OCI-LY7 (cell line): ENCODE results near the gene SERINC2. TPM values are rescaled to one million over a fixed set of nuclear protein-coding genes. Genes with fewer than 3 reads are reported as not detected.

Source experiments
- BruUV-seq: library from RNA; stranded (reverse); fragments of 400-500 nt; replicated peaks from 2 replicates; lab custom pipeline; 2021; lab: Mats Ljungman, UMichigan
- CTCF ChIA-PET: fragments of 300-600 bp; sonication (Branson Sonifier 250); formaldehyde crosslinking; loops from one replicate; lab custom pipeline; 2022; ENCODE audit warnings: antibody characterized with exemption; ENCODE audit not compliant: unreplicated experiment; lab: Charles Lee
- POLR2A ChIA-PET: fragments of 300-600 bp; sonication (Branson Sonifier 250); formaldehyde crosslinking; loops from one replicate; lab custom pipeline; 2022; ENCODE audit warnings: antibody characterized with exemption; lab: Charles Lee
- DNase-seq: peaks from one replicate; pipeline ENCODE4 v3.0.0-alpha.2; 2015; ENCODE audit warnings: low spot score
- H2AFZ ChIP-seq: fragments of 200-600 bp; sonication (generic), shearing (Covaris generic); 2 replicates; pipeline ENCODE4 v1.6.1; 2014; ENCODE audit warnings: mild to moderate bottlenecking, antibody characterized with exemption, low read length, moderate library complexity
- H3K27ac ChIP-seq: fragments of 200-600 bp; sonication (generic); 2 replicates; pipeline ENCODE4 v1.5.1; 2014; ENCODE audit warnings: mixed run types, low read depth, mild to moderate bottlenecking, moderate library complexity, low read length, inconsistent platforms; ENCODE audit not compliant: poor library complexity, severe bottlenecking
- H3K36me3 ChIP-seq: fragments of 200-600 bp; sonication (generic); 2 replicates; pipeline ENCODE4 v1.6.1; 2014; ENCODE audit warnings: mild to moderate bottlenecking, antibody characterized with exemption, low read length, moderate library complexity, mixed read lengths; ENCODE audit not compliant: insufficient read depth
- H3K4me1 ChIP-seq: fragments of 200-600 bp; sonication (generic); 2 replicates; pipeline ENCODE4 v1.5.1; 2014; ENCODE audit warnings: mild to moderate bottlenecking, low read length; ENCODE audit not compliant: insufficient read depth, poor library complexity, severe bottlenecking
- H3K4me2 ChIP-seq: fragments of 200-600 bp; sonication (generic); 2 replicates; pipeline ENCODE4 v1.6.1; 2014; ENCODE audit warnings: mild to moderate bottlenecking, low read length
- H3K4me3 ChIP-seq: fragments of 200-600 bp; sonication (generic); 2 replicates; pipeline ENCODE4 v1.5.1; 2014; ENCODE audit warnings: mild to moderate bottlenecking, low read depth, low read length; ENCODE audit not compliant: poor library complexity, severe bottlenecking
- H3K79me2 ChIP-seq: fragments of 200-600 bp; sonication (generic); 2 replicates; pipeline ENCODE4 v1.6.1; 2016; ENCODE audit warnings: low read depth, mild to moderate bottlenecking, low read length, moderate library complexity, mixed read lengths; ENCODE audit not compliant: insufficient read depth
- H3K9me2 ChIP-seq: fragments of 200-600 bp; sonication (generic); 2 replicates; pipeline ENCODE4 v1.6.1; 2016; ENCODE audit warnings: mild to moderate bottlenecking, low read length, mixed read lengths; ENCODE audit not compliant: insufficient read depth
- H3K9me3 ChIP-seq: fragments of 200-600 bp; sonication (generic); 2 replicates; pipeline ENCODE4 v1.6.1; 2014; ENCODE audit warnings: mild to moderate bottlenecking, mixed run types, low read length, mixed read lengths
- H4K20me1 ChIP-seq: fragments of 200-600 bp; sonication (generic); 2 replicates; pipeline ENCODE4 v1.6.1; 2014; ENCODE audit warnings: mild to moderate bottlenecking, antibody characterized with exemption, low read length, moderate library complexity, mixed read lengths; ENCODE audit not compliant: insufficient read depth
- CTCF ChIP-seq: fragments of 200-600 bp; sonication (generic); conservative IDR thresholded peaks from 2 replicates; pipeline ENCODE4 v1.5.1; 2014; ENCODE audit warnings: mild to moderate bottlenecking, antibody characterized with exemption, low read length, moderate library complexity, mixed read lengths
- EZH2phosphoT487 ChIP-seq: fragments of 200-600 bp; sonication (generic); IDR thresholded peaks from 2 replicates; pipeline ENCODE4 v1.6.1; 2018; ENCODE audit warnings: low read depth, borderline replicate concordance, mild to moderate bottlenecking, mixed run types, antibody characterized with exemption, low read length, moderate library complexity, mixed read lengths
- intact Hi-C: fragments of 100-400 bp; cut with micrococcal nuclease; formaldehyde crosslinking; loops from one replicate; pipeline ENCODE4 v1.10.0; 2022; ENCODE audit not compliant: unreplicated experiment
- total RNA-seq, 2 experiments: library from RNA; depleted of rRNA in 1 of 2; stranded (reverse); fragments of >200 nt in 1 of 2; shearing (Covaris generic) in 1 of 2; gene quantifications; 2 replicates each; pipeline ENCODE4 v1.2.3, GENCODE V29; 2014 to 2022

The SERINC2 gene
- total RNA-seq, 2 experiments from 2014 or later: 3.5 to 11.1 TPM

GRCh38 chr1:31373897-31374486 lies 39.0 kb upstream of the SERINC2 start:
- intact Hi-C loops: no loop called here
- DNase-seq: no peak
- H2AFZ ChIP-seq: no peak overlapping the region
- BruUV-seq: no TSS peak
- CTCF ChIA-PET: no interaction called here
- no peaks in the 10 kb centered on the region for H3K79me2 ChIP-seq
- POLR2A ChIA-PET: interaction anchor here (0.5 kb wide), 2 partner anchors 102 to 204 kb away, joined by 3 read pairs; no protein-coding TSS in a partner anchor
- no peaks in the 10 kb centered on the region for H4K20me1 ChIP-seq
- TF ChIP-seq EZH2phosphoT487 (no peak), CTCF (no peak)
- no peak overlapping the region for H3K4me3 ChIP-seq
- H3K36me3 ChIP-seq: no peaks in the 10 kb centered on the region
- no peaks in the 10 kb centered on the region for H3K9me3 ChIP-seq
- no peaks in the 10 kb centered on the region for H3K4me1 ChIP-seq
- H3K9me2 ChIP-seq: no peaks in the 10 kb centered on the region
- H3K4me2 ChIP-seq: no peak overlapping the region
- no peak overlapping the region for H3K27ac ChIP-seq

- DNase-seq: no peak
- no peak overlapping the region for H3K4me3 ChIP-seq
- H3K4me2 ChIP-seq: no peak overlapping the region
- no peaks in the 10 kb centered on the region for H3K9me3 ChIP-seq
- H3K4me1 ChIP-seq: no peaks in the 10 kb centered on the region
- TF ChIP-seq CTCF: no peak
- no peak for TF ChIP-seq EZH2phosphoT487
- intact Hi-C loops: no loop called here
- no peaks in the 10 kb centered on the region for H3K36me3 ChIP-seq
- no peak overlapping the region for H2AFZ ChIP-seq
- H4K20me1 ChIP-seq: no peaks in the 10 kb centered on the region
- CTCF ChIA-PET: no interaction called here
- H3K27ac ChIP-seq: no peak overlapping the region
- no TSS peak for BruUV-seq
- H3K9me2 ChIP-seq: no peaks in the 10 kb centered on the region
- POLR2A ChIA-PET: no interaction called here
- H3K79me2 ChIP-seq: no peaks in the 10 kb centered on the region
These were observed 38.4 kb upstream of the SERINC2 start for GRCh38 chr1:31374511-31375196.
